Measurements from ENCODE around the gene RSPH10B2. TPM values are rescaled to one million over a fixed set of nuclear protein-coding genes. Genes with fewer than 3 reads are reported as not detected.
"Not testable (repeated sequence)": the region's sequence is repeated elsewhere in the genome, so short reads cannot be mapped to it uniquely, and the experiment has no call there.

The RSPH10B2 gene
- total RNA-seq, 4 donors from 2014 or later: not detected

- no peak for TF ChIP-seq CTCF (IDR thresholded peaks at IDR 0.05; ENCODE audit: low read depth)
Observed at GRCh38 chr7:6725003-6725402, 28.9 kb upstream of the RSPH10B2 start.

- TF ChIP-seq CTCF (IDR thresholded peaks at IDR 0.05; ENCODE audit: low read depth): no peak
Observed at GRCh38 chr7:6727663-6728062, 26.2 kb upstream of the RSPH10B2 start.

- no peak for TF ChIP-seq CTCF (IDR thresholded peaks at IDR 0.05; ENCODE audit: low read depth)
Observed at GRCh38 chr7:6729492-6730342, 24.2 kb upstream of the RSPH10B2 start.

GRCh38 chr7:6730343-6730633, 23.6 kb upstream of the RSPH10B2 start:
- no peak for TF ChIP-seq CTCF (IDR thresholded peaks at IDR 0.05; ENCODE audit: low read depth)

- TF ChIP-seq CTCF (IDR thresholded peaks at IDR 0.05; ENCODE audit: low read depth): not testable (repeated sequence)
Observed at GRCh38 chr7:6826151-6826550, 72.2 kb downstream of the RSPH10B2 start, which contains the start of gene CCZ1B. CCZ1B (minus strand) TSS chr7:6826275; CDS start chr7:6826197, 78 bp downstream.

GRCh38 chr7:6831018-6831725, 77.3 kb downstream of the RSPH10B2 start:
- no peak for TF ChIP-seq CTCF (IDR thresholded peaks at IDR 0.05; ENCODE audit: low read depth)

- TF ChIP-seq CTCF (IDR thresholded peaks at IDR 0.05; ENCODE audit: low read depth): no peak
Observed at GRCh38 chr7:6833636-6834035, 79.7 kb downstream of the RSPH10B2 start.

Data from subcutaneous adipose tissue (tissue), 4 donors.